Activated CD4-positive, CD25-positive, alpha-beta regulatory T cell (primary cell): ENCODE results near the gene CYP39A1.
"Not testable (repeated sequence)": the region's sequence is repeated elsewhere in the genome, so short reads cannot be mapped to it uniquely, and the experiment has no call there.

Source experiments
- DNase-seq, 4 experiments: peaks; one replicate each; lab custom pipeline; 2025; lab: John Stamatoyannopoulos, UW

CYP39A1 gene

DNA sequence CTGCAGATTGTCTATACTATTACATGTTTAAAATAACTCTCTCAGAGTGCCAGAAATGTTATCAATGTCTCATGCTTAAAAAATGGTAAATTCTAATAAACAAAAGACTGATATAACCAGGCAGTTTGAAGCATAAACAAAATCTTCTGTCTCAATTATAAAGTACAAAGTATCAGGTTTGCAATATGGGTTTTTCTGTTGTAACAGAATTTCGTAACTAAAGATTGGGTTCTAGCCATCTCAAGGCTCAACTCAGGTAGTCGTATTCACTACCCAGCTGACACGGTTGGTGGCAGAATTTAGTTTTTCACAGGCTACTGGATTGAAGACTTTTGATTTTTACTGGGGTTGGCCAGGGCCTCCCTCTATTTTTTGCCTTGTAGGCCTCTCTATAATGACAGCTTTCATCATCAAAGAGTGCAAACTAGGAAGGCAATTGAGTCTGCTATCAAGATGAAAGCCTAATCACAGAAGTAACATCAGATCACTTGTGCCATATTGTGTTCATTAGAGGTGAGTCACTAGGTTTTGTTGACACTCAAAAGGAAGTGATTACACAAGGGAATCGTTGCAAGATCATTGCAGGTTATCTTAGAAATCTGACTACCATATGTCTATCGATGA is 3.6 kb downstream of the CYP39A1 start:
- no peak for DNase-seq

DNA sequence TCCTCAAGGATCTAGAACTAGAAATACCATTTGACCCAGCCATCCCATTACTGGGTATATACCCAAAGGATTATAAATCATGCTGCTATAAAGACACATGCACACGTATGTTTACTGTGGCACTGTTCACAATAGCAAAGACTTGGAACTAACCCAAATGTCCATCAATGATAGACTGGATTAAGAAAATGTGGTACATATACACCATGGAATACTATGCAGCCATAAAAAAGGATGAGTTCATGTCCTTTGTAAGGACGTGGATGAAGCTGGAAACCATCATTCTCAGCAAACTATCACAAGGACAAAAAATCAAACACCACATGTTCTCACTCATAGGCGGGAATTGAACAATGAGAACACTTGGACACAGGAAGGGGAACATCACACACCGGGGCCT is 4.5 kb downstream of the CYP39A1 start:
- DNase-seq, result not testable (repeated sequence)

DNA sequence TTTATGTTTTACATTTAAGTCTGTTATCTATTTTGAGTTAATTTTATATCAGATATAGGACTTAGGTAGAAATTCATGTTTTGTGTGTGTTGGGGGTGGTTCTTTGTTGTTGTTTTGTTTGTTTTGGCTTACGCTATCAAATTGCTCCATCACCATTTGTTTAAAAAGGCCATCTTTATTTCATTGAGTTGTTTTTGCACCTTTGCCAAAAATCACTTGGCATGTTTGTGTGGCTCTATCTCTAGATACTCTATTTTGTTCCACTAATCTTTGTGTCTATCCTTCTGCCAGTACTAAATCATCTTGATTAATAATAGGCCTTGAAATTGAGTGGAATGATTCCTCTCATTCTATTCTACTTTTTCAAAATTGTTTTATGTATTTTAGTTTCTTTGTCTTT is 7.4 kb downstream of the CYP39A1 start:
- no peak for DNase-seq

DNA sequence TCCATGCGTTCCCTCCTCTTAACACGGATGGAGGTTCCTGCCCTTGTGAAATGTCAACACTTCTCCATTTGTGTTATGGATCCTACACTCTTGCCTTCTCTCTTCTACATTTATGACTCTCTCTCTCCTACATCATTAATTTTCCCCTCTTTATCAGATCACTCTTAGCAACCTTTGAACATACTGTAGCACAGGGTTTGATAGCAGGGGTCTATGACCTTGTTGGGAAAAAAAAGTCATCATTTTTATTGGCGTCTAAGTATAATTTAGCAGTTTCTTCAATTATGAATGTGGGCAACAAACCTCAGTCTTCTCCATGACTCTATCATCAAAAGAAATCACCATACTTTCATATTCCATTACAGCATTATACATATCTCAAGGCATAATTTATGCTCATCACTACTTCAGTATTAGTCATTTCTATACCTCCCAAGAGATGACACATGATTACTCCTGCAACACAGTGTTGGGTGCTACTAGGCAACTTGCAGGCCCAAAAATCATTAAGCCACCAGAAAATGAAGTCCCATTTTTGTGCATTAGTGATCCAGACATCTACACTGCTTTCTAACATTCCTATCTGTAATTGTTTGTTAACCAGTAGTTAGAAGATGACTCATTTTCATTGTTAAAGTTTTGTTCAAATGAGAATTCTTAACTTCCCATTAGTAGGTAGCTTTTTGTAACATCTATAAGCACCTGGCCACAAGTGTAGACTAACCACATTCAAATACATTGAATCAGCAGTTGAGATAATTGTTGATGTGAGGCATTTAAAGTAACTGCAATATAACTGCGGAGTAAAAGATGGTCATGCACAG is 9.5 kb downstream of the CYP39A1 start:
- no peak for DNase-seq

DNA sequence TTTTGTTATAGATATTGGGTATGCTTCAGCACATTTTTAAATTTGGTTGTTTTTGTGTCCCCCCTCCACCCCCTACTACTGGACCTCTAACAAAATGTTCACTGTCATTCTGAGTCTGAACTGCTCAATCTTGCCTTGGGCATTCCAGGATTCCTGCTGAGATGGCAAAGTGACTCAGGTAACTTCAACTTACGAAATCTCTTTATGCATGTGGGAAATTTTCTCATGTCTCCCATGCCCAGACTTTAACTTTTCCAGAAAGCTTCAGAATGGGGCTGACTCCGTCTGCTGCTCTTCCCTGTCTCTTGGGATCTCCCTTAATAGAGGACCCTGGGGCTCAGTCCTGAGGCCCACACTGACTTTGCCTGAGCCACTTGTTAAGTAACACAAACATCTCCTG is 14.0 kb downstream of the CYP39A1 start:
- DNase-seq, result no peak

DNA sequence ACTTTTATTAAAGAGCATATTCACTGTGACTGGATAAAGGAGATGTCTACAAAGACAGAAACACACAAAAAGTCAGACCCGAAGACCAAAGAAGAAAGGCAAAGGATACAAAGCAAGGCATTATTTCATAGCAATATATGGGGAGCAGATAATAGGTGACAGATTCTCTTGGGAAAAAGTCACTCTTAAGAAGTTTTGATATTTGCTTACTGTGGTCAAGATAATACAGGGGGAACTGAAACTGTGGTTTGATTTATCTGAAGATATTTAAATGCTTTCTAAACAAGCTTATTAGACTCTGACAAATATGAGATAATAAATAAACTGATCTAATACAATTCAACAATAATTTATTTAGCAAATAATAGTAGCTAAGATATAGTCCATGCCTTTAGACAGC is 14.7 kb downstream of the CYP39A1 start:
- no peak for DNase-seq

DNA sequence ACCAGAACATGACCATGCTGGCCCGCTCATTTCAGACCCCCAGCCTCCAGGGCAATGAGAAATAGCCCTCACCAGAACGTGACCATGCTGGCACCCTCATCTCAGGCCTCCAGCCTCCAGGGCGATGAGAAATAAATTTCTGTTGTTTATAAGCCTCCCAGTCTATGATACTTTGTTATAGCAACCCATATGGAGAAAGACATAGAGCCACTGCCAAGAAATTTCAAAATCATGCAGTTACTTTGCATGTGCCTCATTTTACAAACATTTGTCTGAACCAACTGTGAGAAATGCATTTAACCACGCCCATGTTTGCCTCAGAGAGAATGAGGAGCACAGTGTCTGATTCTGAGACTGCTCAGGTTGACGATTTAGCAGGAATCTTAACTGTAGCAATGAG is 15.5 kb downstream of the CYP39A1 start:
- no peak for DNase-seq

DNA sequence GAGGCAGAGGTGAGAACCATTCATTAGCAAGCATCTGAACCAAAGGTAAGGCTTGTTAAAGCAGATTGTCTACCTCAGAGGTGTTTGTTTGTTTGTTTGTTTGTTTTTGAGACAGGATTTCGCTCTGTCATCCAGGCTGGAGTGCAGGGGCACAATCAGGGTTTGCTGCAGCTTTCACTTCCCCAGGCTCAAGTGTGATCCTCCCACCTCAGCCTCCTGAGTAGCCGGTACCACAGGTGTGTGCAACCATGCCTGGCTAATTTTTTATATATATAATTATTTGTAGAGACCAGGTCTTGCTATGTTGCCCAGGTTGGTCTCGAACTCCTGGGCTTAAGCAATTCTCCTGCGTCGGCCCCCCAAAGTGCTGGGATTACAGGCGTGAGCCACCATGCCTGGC is 17.2 kb downstream of the CYP39A1 start:
- DNase-seq, result no peak

DNA sequence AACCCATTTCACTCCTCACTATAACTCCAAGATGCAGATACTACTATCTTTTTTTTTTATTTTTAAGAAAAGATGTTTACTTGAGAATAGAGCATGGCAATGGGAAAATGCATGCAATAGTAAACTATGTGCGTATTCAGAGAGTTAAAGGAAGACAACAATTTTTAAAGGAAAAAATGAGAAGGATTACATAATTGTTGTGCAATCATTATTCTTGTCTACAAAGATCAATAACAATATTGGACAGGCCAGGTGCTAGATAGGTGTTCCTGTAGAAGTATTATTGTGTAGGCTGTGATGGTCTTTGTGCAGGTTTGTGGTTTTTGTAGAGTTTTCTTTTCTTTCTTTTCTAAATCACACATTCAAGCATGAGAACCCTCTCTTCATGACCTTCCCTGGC is 20.6 kb downstream of the CYP39A1 start:
- no peak for DNase-seq

DNA sequence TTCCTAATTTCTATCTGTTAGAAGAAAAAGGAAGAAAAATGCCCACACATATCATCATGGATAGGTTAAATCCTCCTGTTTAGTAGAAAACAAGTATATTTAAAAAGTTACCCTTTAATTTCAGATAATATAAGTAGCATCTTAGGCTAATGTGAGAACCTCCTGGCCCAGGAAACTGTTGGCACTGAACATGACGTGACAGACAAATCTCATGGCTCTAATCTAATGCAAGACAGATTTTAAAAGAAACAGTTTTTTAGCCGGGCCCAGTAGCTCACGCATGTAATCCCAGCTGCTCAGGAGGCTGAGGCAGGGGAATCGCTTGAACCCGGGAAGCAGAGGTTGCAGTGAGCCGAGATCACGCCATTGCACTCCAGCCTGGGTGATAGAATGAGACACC is 22.9 kb downstream of the CYP39A1 start:
- DNase-seq, result no peak

DNA sequence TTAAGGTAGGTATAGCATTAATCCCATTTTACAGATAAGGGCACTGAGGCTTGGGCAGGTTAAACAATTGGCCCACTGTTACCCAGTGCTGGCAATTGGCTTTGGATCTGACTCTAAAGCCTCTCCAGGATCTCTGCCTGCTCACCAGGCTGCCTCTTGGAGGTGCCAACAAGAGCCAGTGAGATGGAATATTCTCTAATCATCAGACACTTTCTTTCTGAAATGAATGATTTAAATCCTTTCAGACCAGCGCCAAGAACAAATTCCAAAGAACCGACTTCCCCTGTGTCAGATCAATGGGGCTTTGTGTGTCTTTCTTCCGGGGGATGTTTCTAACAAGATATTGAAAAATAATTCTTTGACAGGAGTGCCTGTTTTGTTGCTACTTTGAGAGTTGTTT is 23.6 kb downstream of the CYP39A1 start:
- no peak for DNase-seq

DNA sequence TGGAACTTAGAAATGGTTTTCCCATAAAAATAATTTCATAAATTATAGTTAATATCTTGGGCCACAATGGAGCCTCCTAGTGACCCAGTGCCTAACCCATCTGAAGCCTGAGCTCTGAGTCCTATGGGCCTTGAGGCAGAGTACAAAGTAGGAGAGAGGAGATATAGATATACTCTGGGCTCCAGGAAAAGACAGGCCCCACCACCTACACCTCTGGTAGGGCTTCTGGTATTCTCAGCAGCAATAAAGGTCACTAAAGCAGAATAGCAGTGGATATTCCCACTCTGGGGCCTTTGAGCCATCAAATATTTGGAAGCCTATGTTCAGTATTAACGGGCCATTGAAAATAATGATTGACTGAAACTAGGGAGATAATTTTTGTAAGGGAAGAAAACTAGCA is 24.1 kb downstream of the CYP39A1 start:
- DNase-seq, result no peak

DNA sequence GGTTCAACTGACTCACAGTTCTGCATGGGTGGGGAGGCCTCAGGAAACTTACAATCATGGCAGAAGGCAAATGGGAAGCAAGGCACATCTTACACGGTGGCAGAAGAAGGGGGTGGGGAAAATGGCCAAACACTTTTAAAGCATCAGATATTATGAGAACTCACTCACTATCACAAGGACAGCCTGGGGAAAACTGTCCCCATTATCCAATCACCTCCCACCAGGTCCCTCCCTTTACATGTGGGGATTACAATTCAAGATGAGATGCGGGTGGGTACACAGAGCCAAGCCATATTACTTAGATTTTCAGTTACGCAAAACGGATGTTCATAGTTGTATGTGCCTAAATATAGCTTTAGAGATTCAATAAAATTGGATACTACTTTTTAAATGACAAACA is 25.6 kb downstream of the CYP39A1 start:
- no peak for DNase-seq

DNA sequence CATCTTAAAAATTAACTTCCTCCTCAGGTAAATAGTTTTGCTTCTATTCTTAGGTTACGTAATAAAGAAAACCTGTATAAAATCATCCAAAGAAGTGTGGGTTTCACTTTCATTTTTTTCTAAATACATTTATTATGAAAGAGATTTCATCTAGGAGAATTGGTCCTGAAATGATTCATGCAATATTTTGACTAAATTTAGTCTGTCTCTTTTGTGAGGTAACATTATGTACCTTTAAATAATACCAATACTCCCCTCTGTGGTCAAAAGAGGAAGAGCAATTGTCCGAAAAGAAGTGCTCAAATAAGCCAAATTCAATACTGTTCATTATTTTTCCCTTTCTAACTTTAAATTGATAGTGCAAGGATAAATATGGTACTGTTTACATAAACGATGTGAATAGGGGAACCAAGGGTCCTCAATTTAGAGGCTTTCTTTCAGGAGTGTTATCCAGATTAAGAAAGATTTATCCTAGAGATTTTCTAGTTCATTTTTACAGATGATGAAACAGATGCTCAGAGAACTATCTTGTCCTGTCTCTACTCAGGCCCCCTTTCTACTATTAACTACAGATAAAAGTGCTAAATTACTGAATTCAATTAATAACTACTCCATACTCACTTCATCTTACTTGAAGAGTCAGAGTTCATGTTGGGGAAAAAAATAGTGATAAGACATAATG is 26.2 kb downstream of the CYP39A1 start:
- no peak for DNase-seq

DNA sequence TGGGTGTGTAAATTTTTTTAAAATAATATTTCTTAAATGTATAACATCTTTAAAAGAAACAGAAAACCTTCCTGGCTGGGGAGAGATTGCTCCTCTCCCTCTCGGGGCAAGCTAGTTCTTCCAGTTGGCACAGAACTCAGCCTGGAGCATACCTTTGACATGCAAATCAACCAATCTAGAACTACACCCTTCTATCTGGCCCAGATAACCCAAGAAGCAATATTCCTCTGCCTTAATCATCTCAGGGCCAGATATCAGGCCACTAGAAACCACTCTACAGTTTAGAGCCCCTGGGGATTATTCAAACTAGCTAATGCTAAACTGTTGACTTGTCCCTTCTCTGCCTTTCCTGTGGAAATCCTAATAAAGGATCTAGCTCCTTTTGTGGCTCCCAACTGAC is 33.9 kb downstream of the CYP39A1 start:
- no peak for DNase-seq

DNA sequence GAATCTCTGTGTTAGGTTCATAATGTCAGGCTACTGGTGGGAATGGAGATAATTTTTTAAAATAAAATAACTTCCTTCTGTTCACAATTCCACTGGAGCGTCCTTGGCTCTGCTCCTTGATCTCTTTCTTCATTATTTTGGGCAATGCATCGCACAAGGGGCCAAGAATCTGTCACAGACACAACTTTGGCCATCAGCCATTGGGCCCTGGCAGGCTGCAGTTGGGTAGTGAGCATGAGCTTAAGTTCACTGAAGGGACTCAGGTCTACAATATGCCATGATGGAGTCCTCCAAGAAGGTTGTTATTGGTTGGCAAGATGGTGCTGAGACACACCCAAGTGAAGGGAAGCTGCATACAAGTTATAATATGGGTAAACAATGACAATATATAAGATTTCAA is 40.0 kb downstream of the CYP39A1 start:
- no peak for DNase-seq

DNA sequence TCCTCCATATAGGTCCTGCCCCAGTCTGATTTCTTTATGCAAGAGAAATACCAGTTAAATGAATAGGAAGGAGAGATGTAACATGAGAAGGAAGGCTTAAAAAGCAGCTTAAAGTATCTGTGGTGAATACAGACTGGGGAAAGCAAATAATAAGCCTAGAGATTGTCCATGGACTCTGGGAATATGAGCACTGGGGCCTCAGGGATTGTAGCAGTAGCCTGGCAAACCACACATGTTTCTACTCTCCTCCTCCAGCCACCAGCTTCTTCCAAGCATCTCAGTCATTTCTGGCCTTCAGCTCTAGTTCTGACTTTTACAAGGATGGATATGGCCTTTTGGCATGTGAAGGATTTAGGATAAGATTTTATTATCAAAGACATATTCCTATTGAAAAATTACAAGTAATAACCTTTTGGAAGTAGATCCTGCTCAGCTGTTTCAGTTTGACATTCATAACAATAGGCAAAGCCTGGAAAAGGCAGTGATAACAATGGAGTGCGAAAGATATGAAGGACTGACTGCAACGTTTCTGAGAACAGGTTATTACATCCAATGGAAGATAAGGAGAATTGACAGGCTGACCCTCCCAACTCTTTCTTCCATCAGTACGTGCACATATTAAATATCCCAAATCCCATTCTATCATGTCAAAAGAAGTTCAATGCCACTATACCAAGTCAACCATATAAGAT is 41.6 kb downstream of the CYP39A1 start:
- DNase-seq, result no peak

DNA sequence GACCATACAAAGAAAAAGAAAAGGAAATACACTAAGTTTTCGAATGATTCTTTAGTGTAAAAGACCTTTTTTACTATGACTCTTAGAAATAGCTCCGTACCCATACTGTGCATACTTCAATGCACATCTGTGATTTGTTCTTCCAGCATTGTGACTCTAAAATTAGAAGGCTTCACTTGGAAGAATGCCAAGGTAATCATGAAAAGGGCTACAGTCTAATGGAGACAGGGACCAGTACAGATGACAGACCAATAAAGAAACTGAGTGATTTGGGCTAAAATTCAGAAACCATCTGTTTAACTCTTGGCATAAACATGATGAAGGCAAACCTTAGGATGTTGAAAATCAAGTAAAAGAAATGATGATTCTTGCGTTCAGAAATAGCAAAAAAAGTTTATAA is 46.3 kb downstream of the CYP39A1 start:
- DNase-seq, result no peak

DNA sequence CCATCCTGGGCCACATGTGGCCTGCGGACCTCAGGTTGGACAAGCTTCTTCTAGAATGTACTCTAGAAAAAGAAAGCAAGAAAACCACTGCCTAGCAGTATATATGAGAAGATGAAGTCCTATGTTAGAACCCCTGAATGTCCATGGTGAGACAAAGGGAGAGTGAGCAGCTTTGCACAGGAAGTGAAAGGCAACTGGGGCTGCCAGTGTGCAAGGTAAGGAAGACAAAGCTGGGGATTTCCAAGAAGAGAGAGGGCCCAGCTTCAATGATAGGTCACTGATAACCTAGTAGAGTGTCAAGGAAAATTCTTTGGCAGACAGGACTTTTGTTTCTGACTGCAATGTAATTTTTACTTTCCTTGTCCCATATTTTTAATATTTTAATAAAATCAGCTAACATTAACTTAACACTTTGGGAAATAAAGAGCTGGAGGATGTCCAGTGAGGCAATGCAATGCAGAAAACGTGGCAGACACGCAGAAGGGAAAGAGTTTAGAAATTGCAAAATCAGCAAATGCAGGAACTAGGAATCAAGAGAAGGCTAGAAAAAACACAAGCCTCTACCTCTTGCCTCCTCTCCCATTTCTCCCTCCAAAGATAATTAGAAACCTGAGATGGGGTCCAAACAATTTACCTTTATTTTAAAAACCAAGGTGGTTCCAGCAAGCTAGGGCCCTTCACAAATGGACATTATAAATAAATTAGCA is 47.4 kb downstream of the CYP39A1 start:
- no peak for DNase-seq

DNA sequence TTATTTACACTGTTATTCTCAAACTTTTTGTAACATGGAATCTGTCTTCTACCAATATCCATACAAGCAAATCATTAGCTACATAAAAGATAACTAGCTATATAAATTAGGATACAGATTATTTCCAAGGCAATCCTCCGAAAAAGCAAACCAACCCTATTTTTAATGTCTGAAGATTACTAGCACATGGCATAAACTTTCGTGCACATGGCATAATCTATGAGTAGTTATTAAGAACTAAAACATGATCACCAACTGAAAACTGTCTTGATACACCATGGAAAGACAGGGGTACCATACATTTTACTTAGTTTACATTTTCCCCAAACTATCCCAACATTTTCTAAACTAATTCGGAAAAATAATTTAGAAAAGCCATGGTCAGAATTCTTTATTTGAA is 54.4 kb downstream of the CYP39A1 start:
- DNase-seq, result no peak

DNA sequence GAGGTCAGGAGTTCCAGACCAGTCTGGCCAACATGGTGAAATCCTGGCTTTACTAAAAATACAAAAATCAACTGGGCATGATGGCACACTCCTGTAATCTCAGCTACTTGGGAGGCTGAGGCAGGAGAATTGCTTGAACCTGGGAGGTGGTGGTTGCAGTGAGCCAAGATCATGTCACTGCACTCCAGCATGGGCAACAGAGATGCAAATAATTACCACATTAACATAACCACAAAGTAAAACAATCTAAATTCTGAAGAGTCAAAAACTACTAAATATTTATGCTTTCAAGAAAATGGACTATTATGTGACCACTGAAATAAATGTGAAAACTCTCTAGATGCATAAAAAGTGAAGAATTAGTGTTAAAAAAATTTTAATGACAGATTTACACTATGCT is 59.9 kb downstream of the CYP39A1 start:
- DNase-seq, result no peak

DNA sequence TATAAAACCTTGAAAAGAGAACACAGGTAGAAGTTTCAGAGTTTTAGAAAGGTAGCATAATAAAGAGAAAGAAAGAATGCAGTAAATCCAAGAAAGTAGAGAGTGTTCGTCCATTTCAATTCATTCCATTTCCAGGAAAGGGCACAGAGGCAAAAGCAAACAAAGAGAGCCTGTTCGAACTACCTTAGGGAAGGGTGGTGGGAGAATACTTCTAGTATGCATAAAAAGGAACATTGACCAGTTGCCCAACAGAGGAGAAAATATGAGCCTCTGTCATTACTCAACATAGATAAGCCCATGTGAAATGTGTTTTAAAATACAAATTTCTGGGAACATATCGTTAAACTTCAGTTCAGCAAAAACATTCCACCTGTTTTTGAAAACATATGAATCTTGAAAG is 60.6 kb downstream of the CYP39A1 start:
- DNase-seq, result no peak
